Left lung (tissue), 10 donors: ENCODE results near the gene CHAT. TPM values are rescaled to one million over a fixed set of nuclear protein-coding genes. Genes with fewer than 3 reads are reported as not detected.

ENCODE experiments used
- ATAC-seq: fragments of 200-7000 bp; cut with Tn5 transposase; one replicate; pipeline ENCODE4 v1.9.1; 2020; ENCODE audit warnings: moderate library complexity
- DNase-seq, 4 donors: peaks; one replicate each; pipeline ENCODE4 v3.0.0-alpha.2; 2013 to 2020
- H3K27ac ChIP-seq, 2 donors: fragments of 200-600 bp; sonication (generic) in 1 of 2; one replicate each; pipeline versions ENCODE4 v1.5.0 to v1.8.0; 2020 to 2021
- H3K27me3 ChIP-seq, 2 donors: fragments of 200-600 bp; sonication (generic) in 1 of 2; one replicate each; pipeline versions ENCODE4 v1.5.0 to v1.8.0; 2020 to 2021
- H3K36me3 ChIP-seq, 2 donors: fragments of 200-600 bp; sonication (generic) in 1 of 2; one replicate each; pipeline versions ENCODE4 v1.5.0 to v1.8.0; 2020 to 2021
- H3K4me1 ChIP-seq, 2 donors: fragments of 200-600 bp; one replicate each; pipeline ENCODE4 v1.8.0; 2021
- H3K4me3 ChIP-seq, 2 donors: fragments of 200-600 bp; sonication (generic) in 1 of 2; one replicate each; pipeline versions ENCODE4 v1.5.0 to v1.8.0; 2020 to 2021; ENCODE audit warnings: mild to moderate bottlenecking in 1 of 2
- H3K9me3 ChIP-seq, 2 donors: fragments of 200-600 bp; sonication (generic) in 1 of 2; one replicate each; pipeline versions ENCODE4 v1.5.0 to v1.8.0; 2020 to 2021
- intact Hi-C, 2 donors: fragments of 100-400 bp; cut with DNase I; formaldehyde crosslinking; loops; one replicate each; pipeline versions ENCODE4 v1.11.2 to v1.14.2; 2022
- polyA plus RNA-seq, 6 donors: library from polyadenylated mRNA; unstranded; fragments of 120-200 nt; gene quantifications; one replicate each; pipeline ENCODE4 v1.2.1, GENCODE V29; 2013; ENCODE audit not compliant: insufficient read length in 6 of 6
- total RNA-seq, 2 donors: library from RNA; stranded (reverse); fragmentation: NEBNext Ultra II Directional; extraction: Animal tissue kit (Norgen Biotek cat#: 25700); gene quantifications; one replicate each; pipeline ENCODE4 v1.2.1, GENCODE V29; 2021
- TF ChIP-seq, protein P1 (sequence below), 2 donors: fragments of 200-600 bp; sonication (generic) in 1 of 2; IDR thresholded peaks; one replicate each; pipeline versions ENCODE4 v1.5.0 to v1.8.0; 2021; ENCODE audit warnings: antibody characterized with exemption in 2 of 2
- donor health status: DM: no; HTN: yes; CAD: no.
- donor health status: DM: no; HTN: no; CAD: no.

CHAT gene
- total and polyA plus RNA-seq, 8 donors = not detected

DNA sequence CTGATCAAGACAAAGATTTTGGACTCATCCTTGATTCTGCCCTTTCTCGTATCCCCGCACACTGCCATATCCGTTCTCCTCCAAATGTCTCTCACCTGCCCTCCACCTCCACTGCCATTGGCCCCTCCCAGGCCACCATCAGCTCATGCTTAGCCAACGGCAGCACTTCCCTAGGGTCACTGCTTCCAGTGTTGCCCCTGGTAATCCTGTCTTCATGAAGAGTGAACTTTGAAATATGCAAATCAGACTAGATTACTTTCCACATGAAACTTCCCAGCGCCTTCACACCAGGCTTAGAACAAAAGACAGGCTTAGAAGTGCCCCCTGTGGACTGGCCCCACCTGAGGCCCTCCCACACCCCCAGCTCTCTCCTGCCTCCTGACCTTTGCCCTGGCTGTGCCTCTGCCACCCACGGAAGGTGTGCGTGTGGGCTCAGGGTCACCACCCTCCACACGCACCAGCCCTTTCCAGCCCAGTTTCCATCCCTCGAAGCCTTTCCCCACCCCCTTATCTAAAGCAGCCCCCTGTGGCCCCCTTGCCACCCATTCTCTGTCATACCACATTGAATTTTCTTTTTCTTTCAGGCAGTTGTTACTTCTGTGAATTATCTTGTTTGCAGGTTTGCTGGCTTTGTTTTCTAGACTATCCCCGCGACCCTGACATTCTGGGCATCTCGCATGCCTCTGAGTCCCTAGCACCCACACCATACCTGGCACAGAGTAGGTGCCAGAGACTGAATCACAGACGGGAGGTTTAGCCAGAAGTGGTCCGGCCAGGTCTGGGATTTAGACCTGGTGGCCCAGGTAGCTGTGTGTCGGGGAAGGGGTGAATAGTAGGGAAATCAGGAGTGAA is 38.8 kb downstream of the CHAT start:
- no peak for DNase-seq
- intact Hi-C loops = no loop called here
- Histone ChIP-seq H3K9me3 (no peaks in the 10 kb centered on the region), H3K36me3 (no peaks in the 10 kb centered on the region), H3K27me3 (peaks cover 0 to 32% of the 10 kb centered on the region in 2 donors), H3K4me3 (no peak overlapping the region), H3K27ac (no peak overlapping the region), H3K4me1 (no peaks in the 10 kb centered on the region)
- TF ChIP-seq, protein P1, sequence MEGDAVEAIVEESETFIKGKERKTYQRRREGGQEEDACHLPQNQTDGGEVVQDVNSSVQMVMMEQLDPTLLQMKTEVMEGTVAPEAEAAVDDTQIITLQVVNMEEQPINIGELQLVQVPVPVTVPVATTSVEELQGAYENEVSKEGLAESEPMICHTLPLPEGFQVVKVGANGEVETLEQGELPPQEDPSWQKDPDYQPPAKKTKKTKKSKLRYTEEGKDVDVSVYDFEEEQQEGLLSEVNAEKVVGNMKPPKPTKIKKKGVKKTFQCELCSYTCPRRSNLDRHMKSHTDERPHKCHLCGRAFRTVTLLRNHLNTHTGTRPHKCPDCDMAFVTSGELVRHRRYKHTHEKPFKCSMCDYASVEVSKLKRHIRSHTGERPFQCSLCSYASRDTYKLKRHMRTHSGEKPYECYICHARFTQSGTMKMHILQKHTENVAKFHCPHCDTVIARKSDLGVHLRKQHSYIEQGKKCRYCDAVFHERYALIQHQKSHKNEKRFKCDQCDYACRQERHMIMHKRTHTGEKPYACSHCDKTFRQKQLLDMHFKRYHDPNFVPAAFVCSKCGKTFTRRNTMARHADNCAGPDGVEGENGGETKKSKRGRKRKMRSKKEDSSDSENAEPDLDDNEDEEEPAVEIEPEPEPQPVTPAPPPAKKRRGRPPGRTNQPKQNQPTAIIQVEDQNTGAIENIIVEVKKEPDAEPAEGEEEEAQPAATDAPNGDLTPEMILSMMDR (IDR thresholded peaks at IDR 0.05) = no peak
- no peak for ATAC-seq

DNA sequence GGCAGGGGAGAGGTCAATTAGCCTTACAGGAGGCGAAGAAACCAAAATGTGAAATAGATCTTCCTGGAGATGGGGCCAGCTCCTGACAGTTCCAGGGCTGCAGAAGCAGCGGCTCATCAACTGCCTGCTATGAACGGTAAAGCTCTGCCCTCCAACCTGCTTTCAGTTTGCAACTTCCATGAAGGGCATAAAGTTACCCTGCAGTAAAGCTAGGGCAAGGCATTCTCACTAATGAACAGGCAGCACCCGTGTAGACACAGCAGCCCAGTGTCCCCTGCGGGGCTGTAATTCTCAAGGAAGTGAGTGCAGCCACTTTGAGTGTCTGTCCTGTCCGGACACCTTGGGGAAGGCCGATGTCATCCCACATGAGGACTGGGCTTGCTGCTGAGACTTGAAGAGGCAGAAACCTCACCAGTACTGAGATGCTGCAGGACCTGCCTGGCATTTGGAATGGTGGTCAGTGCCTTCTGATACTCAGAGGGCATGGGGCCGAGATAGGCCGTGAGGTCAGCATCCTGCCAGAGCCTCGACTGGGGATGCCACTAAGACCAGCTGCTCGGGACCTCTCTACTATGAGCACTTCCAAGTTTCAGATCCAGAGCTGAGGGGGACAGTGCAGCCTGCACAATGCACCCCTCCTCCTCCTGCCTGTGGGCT is 39.6 kb downstream of the CHAT start:
- Histone ChIP-seq H3K27me3 (peaks cover 0 to 32% of the 10 kb centered on the region in 2 donors), H3K4me3 (no peak overlapping the region), H3K9me3 (peaks cover 0 to 5% of the 10 kb centered on the region in 2 donors), H3K4me1 (no peaks in the 10 kb centered on the region), H3K36me3 (no peaks in the 10 kb centered on the region), H3K27ac (no peak overlapping the region)
- ATAC-seq (no peak), DNase-seq (no peak)
- intact Hi-C loops = no loop called here
- TF ChIP-seq, protein P1 (IDR thresholded peaks at IDR 0.05) = no peak

DNA sequence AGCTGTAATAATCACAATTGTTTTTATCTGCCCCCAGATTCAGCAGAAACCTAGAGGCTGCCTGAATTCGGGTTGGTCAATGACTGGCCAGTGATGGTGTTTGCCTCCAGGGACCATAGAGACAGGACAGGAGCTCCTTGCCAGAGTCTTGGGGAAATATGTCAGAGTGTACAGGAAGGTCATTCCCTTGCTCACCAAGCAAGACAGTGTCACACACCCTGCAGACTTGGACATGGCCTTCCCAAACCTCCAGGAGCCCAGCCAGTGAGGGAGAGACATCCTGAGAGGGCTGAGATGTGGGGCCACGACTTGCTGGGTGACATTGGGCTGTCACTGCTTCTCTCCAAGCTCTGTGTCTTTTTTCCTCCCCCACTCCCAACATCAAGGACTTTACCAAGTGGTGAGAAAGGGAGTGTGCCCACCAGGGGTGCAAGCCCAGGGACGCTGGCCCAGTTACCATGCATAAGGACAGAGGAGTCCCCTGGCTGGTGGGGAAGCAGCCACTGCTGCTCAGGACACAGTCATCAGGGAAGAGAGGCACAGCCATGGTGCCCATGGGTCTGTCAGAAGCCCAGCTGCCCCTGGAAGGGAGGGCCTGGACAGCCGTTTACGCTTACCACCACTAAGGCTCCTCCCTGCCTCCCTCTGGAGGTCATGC is 40.3 kb downstream of the CHAT start:
- H3K27me3 ChIP-seq = peaks cover 0 to 32% of the 10 kb centered on the region in 2 donors
- intact Hi-C loops = no loop called here
- no peak overlapping the region for H3K4me3 ChIP-seq
- H3K9me3 ChIP-seq = peaks cover 0 to 8% of the 10 kb centered on the region in 2 donors
- DNase-seq (no peak), ATAC-seq (no peak)
- H3K4me1 ChIP-seq = no peaks in the 10 kb centered on the region
- H3K27ac ChIP-seq = no peak overlapping the region
- TF ChIP-seq, protein P1 (IDR thresholded peaks at IDR 0.05) = no peak
- H3K36me3 ChIP-seq = no peaks in the 10 kb centered on the region

DNA sequence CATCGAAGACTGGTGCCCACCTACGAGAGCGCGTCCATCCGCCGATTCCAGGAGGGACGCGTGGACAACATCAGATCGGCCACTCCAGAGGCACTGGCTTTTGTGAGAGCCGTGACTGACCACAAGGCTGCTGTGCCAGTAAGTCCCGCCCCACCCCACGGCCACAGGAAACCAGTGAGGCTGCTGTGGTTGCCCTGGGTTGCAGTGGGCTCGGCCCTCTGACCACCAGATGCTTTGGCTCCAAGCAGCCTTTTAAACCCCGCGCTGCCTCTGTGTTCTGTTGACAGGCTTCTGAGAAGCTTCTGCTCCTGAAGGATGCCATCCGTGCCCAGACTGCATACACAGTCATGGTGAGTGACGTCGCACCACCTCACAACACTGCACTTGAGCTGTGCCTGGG is 41.3 kb downstream of the CHAT start:
- peaks cover 0 to 32% of the 10 kb centered on the region in 2 donors for H3K27me3 ChIP-seq
- H3K9me3 ChIP-seq = peaks cover 0 to 18% of the 10 kb centered on the region in 2 donors
- TF ChIP-seq, protein P1 (IDR thresholded peaks at IDR 0.05) = no peak
- no peak overlapping the region for H3K4me3 ChIP-seq
- H3K27ac ChIP-seq = no peak overlapping the region
- no peak for DNase-seq
- H3K4me1 ChIP-seq = no peaks in the 10 kb centered on the region
- no peaks in the 10 kb centered on the region for H3K36me3 ChIP-seq
- no peak for ATAC-seq
- intact Hi-C loops = no loop called here
